Erythroblast (primary cell): Measurements from ENCODE around the gene CPNE5.

Experiments used
- GATA1 ChIP-seq: IDR thresholded peaks from 2 replicates; pipeline ENCODE4 v1.6.1; 2011; ENCODE audit warnings: low read depth, mild to moderate bottlenecking, control low read depth, low read length, moderate library complexity
- POLR2A ChIP-seq: IDR thresholded peaks from 2 replicates; pipeline ENCODE4 v1.6.1; 2011; ENCODE audit warnings: mild to moderate bottlenecking, low read length

DNA sequence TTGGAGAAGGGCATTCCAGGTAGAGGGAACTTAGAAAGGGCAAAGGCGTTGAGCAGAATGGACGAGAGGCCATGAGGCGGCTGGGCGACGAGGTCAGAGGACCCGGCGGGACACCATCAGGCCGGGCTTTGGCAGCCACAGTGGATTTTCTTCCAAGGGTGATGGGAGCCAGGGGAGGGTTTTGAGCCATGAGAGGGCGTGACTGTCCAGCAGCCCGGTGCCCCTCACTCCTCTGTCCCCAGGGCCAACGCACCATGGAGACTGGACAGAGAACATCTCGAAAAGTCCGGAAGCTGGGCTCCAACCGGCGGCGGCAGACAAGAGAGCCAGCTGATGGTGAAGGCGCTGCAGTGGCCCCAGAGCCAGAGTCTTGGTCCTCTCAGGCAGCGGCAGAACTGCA lies 135.3 kb downstream of the CPNE5 start:
- TF ChIP-seq POLR2A = no peak
- no peak for TF ChIP-seq GATA1
